Gastroesophageal sphincter (tissue), 4 donors: Measurements from ENCODE around the gene RC3H2. TPM values are rescaled to one million over a fixed set of nuclear protein-coding genes. Genes with fewer than 3 reads are reported as not detected.
A peak's percentile ranks its signal among the peaks of the same experiment; 100 is the strongest.
"Not testable (repeated sequence)": the region's sequence is repeated elsewhere in the genome, so short reads cannot be mapped to it uniquely, and the experiment has no call there.

Experiments
- ATAC-seq: fragments of 150-250 bp; one replicate; pipeline ENCODE4 v1.9.1; 2016; ENCODE audit warnings: mild to moderate bottlenecking, moderate library complexity
- H3K27ac ChIP-seq, 4 donors: fragments of 200-600 bp; sonication (generic) in 3 of 4; 1 replicate in 3 of 4; 2 replicates in 1 of 4; pipeline ENCODE4 v1.5.1; 2016 to 2019
- H3K27me3 ChIP-seq: fragments of 200-600 bp; sonication (generic); one replicate; pipeline ENCODE4 v1.5.1; 2019
- H3K36me3 ChIP-seq, 2 donors: fragments of 200-600 bp; sonication (generic); one replicate each; pipeline ENCODE4 v1.5.1; 2019; ENCODE audit warnings: control low read depth in 1 of 2
- H3K4me1 ChIP-seq, 3 donors: fragments of 200-600 bp; sonication (generic); 1 replicate in 2 of 3; 2 replicates in 1 of 3; pipeline ENCODE4 v1.5.1; 2016 to 2019; ENCODE audit warnings: control low read depth in 2 of 3
- H3K4me3 ChIP-seq, 2 donors: fragments of 200-600 bp; sonication (generic); one replicate each; pipeline ENCODE4 v1.5.1; 2019; ENCODE audit warnings: mild to moderate bottlenecking in 1 of 2, moderate library complexity in 1 of 2
- H3K9me3 ChIP-seq, 3 donors: fragments of 200-600 bp; sonication (generic); one replicate each; pipeline ENCODE4 v1.5.1; 2017 to 2019; ENCODE audit warnings: control low read depth in 2 of 3
- CTCF ChIP-seq, 4 experiments: fragments of 200-600 bp in 2 of 4; fragments of 450-650 bp in 2 of 4; sonication (generic) in 1 of 4; IDR thresholded peaks; one replicate each; pipeline ENCODE4 v1.5.1; 2017 to 2019; ENCODE audit warnings: antibody characterized with exemption in 4 of 4, mild to moderate bottlenecking in 2 of 4, moderate library complexity in 2 of 4
- EP300 ChIP-seq: sonication (generic); formaldehyde crosslinking; IDR thresholded peaks from one replicate; pipeline ENCODE4 v1.6.1; 2017; ENCODE audit warnings: antibody characterized with exemption, mild to moderate bottlenecking
- POLR2A ChIP-seq, 2 donors: fragments of 450-650 bp; IDR thresholded peaks; one replicate each; pipeline ENCODE4 v1.6.1; 2017; ENCODE audit warnings: antibody characterized with exemption in 2 of 2, mild to moderate bottlenecking in 2 of 2, moderate library complexity in 1 of 2
- POLR2AphosphoS5 ChIP-seq: sonication (generic); formaldehyde crosslinking; IDR thresholded peaks from one replicate; pipeline ENCODE4 v1.6.1; 2017; ENCODE audit warnings: antibody characterized with exemption
- WGBS, 2 donors: methylation state at CpG; one replicate each; pipeline ENCODE4 v1.1.5; 2018; ENCODE audit warnings: low coverage in 1 of 2; 5-methylcytosine and 5-hydroxymethylcytosine counted together
- total RNA-seq, 4 donors: library from RNA; depleted of rRNA; stranded (reverse); fragments of >200 nt; gene quantifications; one replicate each; pipeline ENCODE4 v1.1.0, GENCODE V29; 2016

RC3H2 gene
- total RNA-seq, 4 donors from 2014 or later, result 50.6 to 70.7 (median 68.7) TPM

GRCh38 chr9:122810306-122810946, 94.7 kb downstream of the RC3H2 start:
- Histone ChIP-seq H3K27ac (no peak overlapping the region), H3K4me1 (peaks cover 0 to 4% (median 0%) of the 10 kb centered on the region in 3 donors), H3K9me3 (no peaks in the 10 kb centered on the region), H3K4me3 (no peak overlapping the region), H3K27me3 (no peaks in the 10 kb centered on the region), H3K36me3 (peaks cover 0 to 8% of the 10 kb centered on the region in 2 donors)
- TF ChIP-seq EP300, result no peak
- TF ChIP-seq CTCF (IDR thresholded peaks at IDR 0.05), result peak in 3 of 4 experiments; percentile 76 to 83 (median 81)
- 3 to 4% methylated on average over 6 to 8 of the region's 8 CpGs for WGBS, 2 donors
- peak; percentile 77 for ATAC-seq

- WGBS, 2 donors, result 76 to 79% methylated on average over 7 of the region's 7 CpGs
- not testable (repeated sequence) for H3K27ac ChIP-seq, H3K27me3 ChIP-seq, H3K4me1 ChIP-seq, H3K36me3 ChIP-seq, H3K4me3 ChIP-seq, H3K9me3 ChIP-seq, ATAC-seq
Measured at GRCh38 chr9:122809261-122809660, 95.9 kb downstream of the RC3H2 start.

DNA sequence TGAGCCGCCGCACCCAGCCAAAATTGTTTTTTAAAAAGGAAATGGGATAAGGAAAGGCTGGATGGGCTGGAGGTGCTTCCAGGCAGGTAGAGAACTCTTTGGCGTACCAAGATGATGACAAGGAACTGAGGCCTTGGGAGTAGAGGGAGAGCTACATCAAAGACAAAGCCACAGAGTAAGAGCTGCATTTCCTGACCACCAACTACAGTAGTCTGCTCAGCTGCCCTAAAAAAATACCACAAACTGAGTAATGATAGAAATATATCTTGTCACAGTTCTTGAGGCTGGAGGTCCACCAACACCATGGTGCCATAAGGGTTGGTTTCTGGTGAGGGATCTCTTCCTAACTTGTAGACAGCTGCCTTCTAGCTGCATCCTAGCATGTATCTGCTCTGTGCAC, 97.0 kb downstream of the RC3H2 start:
- H3K4me3 ChIP-seq, result no peak overlapping the region
- H3K4me1 ChIP-seq, result no peaks in the 10 kb centered on the region
- no peak for TF ChIP-seq POLR2AphosphoS5
- no peaks in the 10 kb centered on the region for H3K9me3 ChIP-seq
- no peak for ATAC-seq
- no peaks in the 10 kb centered on the region for H3K27me3 ChIP-seq
- peaks cover 0 to 9% of the 10 kb centered on the region in 2 donors for H3K36me3 ChIP-seq
- H3K27ac ChIP-seq, result no peak overlapping the region
- 71 to 100% methylated on average over 1 of the region's 3 CpGs for WGBS, 2 donors

- no peaks in the 10 kb centered on the region for H3K9me3 ChIP-seq
- H3K36me3 ChIP-seq, result peaks cover 0 to 9% of the 10 kb centered on the region in 2 donors
- WGBS, 2 donors, result 50 to 54% methylated on average over 1 of the region's 1 CpG
- no peak overlapping the region for H3K4me3 ChIP-seq
- no peaks in the 10 kb centered on the region for H3K27me3 ChIP-seq
- no peak for ATAC-seq
- no peaks in the 10 kb centered on the region for H3K4me1 ChIP-seq
- no peak for TF ChIP-seq POLR2A (IDR thresholded peaks at IDR 0.05)
- TF ChIP-seq CTCF (IDR thresholded peaks at IDR 0.05), result no peak
- no peak for TF ChIP-seq EP300
- no peak for TF ChIP-seq POLR2AphosphoS5
- no peak overlapping the region for H3K27ac ChIP-seq
Measured at GRCh38 chr9:122807271-122807900, 97.8 kb downstream of the RC3H2 start.

DNA sequence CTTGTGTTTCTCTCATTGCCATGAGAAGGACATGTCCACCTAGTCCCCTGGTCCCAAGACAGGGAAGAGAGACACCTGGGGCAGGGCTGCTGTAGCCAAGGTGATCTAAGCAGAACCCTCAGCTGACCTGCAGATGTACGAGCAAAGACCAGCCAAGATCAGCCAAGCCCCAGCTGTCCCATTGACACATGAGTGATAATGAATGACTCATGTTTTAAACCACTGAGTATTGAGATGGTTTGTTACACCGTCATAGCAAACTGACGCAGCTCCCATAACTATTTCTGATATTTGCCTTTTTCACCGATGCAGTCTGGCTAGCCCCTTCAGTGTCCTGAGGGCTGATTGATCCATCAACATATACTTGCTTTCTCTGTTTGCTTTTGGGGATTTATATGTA, 98.5 kb downstream of the RC3H2 start:
- no peak overlapping the region for H3K4me3 ChIP-seq
- no peak for ATAC-seq
- peaks cover 0 to 9% of the 10 kb centered on the region in 2 donors for H3K36me3 ChIP-seq
- TF ChIP-seq CTCF (IDR thresholded peaks at IDR 0.05) (no peak), EP300 (no peak), POLR2AphosphoS5 (no peak), POLR2A (IDR thresholded peaks at IDR 0.05) (no peak)
- H3K27ac ChIP-seq, result no peak overlapping the region
- H3K9me3 ChIP-seq, result no peaks in the 10 kb centered on the region
- no peaks in the 10 kb centered on the region for H3K4me1 ChIP-seq
- WGBS, 2 donors, result 94 to 100% methylated on average over 1 to 3 of the region's 4 CpGs
- H3K27me3 ChIP-seq, result no peaks in the 10 kb centered on the region
